HG02943 (cell line): ENCODE data around the gene GRIK5.

ENCODE experiments used
- ATAC-seq: cut with Tn5 transposase; IDR thresholded peaks from one replicate; pipeline ENCODE4 v1.9.1; 2021; ENCODE audit warnings: mild to moderate bottlenecking, low read depth, moderate library complexity; ENCODE audit not compliant: unreplicated experiment

GRIK5 gene

DNA sequence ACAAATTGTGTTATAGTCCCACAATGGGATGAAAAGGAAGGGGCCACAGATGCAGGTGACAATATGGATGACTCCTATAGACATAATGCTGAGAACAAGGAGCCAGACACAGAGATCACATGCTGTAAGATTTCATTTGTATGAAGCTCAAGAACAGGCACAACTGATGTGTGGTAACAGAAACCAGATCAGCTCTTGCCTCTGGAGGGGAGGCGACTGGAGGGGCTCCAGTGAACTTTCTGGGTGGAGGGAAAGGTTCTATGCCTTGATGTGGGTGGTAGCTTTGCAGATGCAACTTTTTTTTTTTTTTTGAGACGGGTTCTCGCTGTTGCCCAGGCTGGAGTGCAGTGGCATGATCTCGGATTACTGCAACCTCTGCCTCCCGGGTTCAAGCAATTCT lies 104.9 kb downstream of the GRIK5 start:
- no peak for ATAC-seq

DNA sequence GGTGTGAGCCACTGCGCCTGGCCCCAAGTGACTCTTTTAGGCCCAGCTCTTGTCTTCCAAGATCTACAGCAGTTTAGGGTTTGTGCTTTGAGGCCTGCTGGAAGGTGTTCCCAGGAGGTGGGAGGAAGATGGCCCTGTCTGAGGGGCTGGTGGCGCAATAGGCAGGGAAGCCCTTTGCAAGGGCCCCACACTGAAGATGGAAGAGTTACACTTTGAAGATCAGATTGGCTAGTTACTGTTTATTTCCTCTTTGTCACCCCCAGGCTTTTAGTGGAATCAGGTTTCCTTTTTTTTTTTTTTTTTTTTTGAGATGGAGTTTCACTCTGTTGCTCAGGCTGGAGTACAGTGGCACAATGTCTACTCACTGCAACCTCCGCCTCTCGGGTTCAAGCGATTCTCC lies 109.0 kb downstream of the GRIK5 start:
- no peak for ATAC-seq

DNA sequence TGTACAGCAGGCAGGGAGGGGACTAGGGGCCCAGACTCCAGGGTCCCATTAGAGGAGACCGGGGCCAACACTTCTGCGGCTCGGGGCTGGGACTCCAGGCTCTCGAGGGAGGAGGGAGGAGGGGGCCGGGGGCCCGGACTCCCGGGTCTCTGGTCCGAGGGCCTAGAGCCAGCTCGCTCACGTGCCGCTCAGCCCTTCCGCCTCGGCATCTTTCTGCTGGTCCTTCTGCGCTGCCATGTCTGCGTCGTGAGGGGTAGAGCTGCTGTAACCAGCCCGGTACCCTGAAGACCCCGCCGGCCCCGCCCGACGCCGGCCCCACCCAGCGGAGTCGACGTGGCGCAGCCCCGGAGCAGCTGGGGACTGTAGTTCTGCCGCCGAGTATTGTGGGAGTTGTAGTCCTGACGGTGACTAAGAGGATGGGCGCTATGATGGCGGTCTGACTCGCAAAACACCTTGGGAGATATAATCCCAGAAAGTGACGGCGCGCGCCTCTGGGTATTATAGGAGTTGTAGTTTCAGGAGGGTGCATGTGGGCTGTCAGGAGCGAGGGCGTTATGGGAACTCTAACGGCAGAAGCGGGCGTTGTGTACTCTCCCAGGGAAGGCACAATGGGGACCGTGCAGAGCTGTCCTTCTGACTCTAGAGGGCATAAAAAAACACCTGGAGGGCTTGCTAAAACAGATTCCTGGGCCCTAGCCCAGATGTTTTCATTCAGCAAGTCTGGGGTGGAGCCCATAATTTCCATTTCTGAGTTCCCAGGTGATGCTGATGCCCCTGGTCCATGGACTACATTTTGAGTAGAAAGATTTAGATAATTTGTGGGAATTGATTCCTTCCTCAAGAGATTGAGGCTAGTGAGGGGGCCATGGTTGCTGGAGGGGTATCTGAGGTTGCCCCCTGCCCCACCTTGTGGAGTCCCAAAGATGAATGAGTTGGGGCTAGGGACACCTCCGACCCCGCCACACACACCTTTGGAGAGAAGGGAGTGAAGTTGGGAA lies 110.7 kb downstream of the GRIK5 start, which contains the start of gene RABAC1:
TSS of gene RABAC1 (minus strand) at position 266 of the 998 bp plus-strand sequence. CDS start at position 237, 29 bp downstream.
- ATAC-seq = peak; percentile 86

DNA sequence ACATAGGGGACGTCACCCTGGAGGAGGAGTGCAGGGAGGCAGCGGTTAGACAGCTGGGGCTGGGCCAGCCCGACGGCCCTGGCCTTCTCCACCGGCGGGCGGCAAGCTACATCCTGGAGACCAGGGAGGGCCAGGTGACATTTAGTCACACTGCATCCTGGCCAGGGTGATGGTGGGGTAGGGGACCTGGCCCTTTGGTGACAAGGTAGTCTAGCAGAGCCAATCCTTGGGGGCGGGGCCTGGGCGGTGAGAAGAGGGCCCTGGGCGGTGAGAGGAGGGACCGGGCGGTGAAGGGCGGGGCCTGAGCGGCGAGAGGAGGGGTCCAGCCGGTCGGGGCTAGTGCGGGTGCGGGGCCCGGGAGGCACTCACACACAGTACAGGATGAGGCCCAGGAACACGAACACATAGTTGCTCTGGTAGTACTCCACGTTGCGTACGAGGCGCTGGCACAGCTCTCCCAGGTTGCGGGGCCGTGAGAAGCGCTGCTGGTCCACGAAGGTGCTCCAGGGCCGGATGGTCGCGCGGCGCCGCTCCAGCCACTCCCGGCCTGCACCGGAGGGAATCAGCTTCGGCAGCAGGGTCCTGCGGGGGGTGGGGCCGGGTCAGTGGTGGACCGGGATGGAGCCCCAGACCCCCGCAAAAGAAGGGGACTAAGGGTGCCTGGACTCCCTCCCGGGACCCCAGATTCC lies 111.5 kb downstream of the GRIK5 start:
- no peak for ATAC-seq

DNA sequence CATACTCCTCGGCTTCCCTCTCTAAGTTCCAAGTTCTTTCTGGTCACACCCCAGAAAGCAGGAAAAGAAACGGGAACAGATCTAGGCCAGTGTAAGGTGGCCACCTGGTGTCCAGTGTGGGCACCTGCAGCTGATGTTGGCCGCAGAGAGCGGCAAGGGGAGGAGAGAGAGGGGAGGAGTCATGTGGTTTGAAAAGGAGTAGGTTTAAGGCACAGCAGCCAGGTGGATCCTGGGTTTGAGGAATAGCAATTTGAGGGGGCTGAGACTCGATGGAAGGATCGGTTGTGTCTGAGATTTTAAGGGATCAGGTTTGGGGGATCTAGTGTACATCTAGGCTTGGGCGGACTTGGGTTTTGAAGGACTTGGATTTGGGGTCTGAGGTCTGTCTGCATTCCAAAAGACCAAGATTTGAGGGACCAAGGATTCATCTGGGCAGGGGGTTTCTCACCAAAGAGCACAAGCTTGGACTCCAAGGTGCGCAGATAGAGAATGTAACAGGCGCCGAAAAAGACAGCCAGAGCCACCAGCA lies 112.1 kb downstream of the GRIK5 start:
- ATAC-seq = no peak

DNA sequence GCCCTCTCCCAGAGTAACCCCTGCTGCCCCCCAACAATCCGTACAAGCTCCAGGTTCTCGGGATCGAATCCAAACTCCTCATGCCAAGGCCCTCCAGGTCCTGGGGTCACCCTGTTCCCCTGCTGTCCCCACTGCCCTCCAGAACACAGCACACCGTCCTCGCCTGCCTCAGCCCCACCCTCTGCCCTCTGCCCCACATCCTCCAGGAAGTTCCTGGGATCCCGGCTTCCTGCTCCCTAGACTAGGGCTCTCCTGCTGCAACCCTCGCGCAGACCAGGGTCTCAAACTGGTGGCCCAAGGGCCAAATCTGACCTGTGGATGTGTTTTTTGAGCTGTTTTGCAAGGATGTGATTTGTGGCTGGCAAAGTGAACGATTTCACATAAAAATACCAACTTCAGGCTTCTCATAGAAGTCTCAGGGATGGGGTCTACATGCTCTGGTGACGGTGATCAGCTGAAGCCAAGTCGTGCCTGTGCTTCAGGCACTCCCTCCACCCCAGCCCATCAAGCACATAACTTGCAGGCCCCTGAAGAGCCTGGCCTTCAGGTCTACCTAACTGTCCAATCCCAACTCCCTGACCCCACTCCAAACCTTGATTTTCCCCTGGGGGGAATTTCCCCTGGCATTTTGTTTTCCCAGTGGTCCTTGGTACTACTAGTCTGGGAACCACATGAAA lies 112.7 kb downstream of the GRIK5 start:
- no peak for ATAC-seq

DNA sequence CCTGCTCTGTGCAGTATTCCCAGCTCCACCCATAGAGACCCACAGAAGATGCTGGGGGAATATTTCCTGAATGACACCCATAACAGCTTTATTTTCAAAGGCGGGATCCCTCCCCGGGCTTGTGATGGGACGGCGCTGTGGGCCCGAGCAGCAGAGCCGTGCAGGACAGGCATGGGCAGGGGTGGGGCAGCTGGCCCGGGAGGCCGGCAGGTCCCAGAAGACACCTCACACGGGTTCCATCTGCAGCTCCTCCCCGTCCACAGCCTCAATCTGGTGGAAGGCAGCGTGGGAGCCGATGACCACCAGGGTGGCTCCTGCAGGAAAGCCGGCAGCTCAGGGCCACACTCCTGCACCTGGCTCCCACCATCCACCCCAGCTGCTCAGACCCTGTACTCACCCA lies 113.4 kb downstream of the GRIK5 start:
- no peak for ATAC-seq

DNA sequence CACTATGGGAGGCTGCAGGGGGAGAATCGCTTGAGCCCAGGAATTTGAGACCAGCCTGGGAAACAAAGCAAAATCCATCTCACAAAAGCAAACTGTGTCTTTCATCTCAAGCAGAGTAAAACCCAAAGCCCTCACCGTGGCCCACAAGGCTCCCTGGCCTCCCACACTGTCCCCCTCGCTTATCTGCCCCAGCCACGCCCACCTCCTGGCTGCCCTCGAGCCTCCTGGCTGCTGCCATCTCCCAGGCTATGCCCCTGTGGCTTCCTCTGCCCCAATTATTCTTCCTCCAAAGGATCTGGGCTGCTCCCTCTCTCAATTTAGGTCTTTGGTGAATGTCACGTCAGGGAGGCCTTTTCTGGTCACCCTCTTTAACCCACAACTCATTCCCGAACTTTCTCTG lies 114.5 kb downstream of the GRIK5 start:
- ATAC-seq = no peak

DNA sequence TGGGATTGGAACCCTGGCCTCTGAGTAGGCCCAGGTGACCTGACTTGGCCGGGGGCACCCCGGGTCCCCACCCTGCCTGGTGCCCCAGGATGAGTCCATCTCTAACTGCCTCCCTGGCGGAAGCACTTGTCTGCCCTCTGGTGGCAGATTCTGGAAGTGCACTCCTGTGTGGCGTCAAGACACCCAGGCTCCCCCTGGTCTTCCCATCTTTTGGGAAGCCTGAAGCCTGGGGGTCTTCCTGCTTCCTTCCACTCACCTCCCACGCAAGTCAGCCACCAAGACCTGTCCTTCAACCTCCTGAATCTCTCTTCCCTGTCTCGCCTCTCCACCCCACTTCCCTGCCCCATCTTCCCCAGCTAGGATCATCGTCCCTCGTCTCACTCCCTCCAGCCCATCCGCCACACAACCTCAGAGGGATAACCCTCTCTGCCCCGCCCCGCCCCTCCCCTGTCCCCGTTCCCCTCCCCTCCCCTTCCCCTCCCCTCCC lies 118.3 kb downstream of the GRIK5 start:
- no peak for ATAC-seq
